Nephron (organoid): ENCODE results near the gene EDRF1.
"Not testable (repeated sequence)": the region's sequence is repeated elsewhere in the genome, so short reads cannot be mapped to it uniquely, and the experiment has no call there.

Experiments
- H3K27ac Mint-ChIP-seq, 3 experiments: 2 replicates each; pipeline ENCODE4 v1.8.0; 2020; ENCODE audit warnings: mixed read lengths in 3 of 3, mild to moderate bottlenecking in 2 of 3, moderate library complexity in 1 of 3
- H3K27me3 Mint-ChIP-seq: 2 replicates; pipeline ENCODE4 v1.8.0; 2021; ENCODE audit warnings: low read depth, mild to moderate bottlenecking, moderate library complexity, mixed read lengths
- H3K36me3 Mint-ChIP-seq: 2 replicates; pipeline ENCODE4 v1.8.0; 2020; ENCODE audit warnings: low read depth, mixed read lengths
- H3K4me1 Mint-ChIP-seq: 2 replicates; pipeline ENCODE4 v1.8.0; 2020; ENCODE audit warnings: mixed read lengths
- H3K4me3 Mint-ChIP-seq, 3 experiments: 2 replicates each; pipeline ENCODE4 v1.8.0; 2020; ENCODE audit warnings: mild to moderate bottlenecking in 3 of 3, mixed read lengths in 3 of 3, moderate library complexity in 2 of 3
- H3K9me3 Mint-ChIP-seq: 2 replicates; pipeline ENCODE4 v1.8.0; 2020; ENCODE audit warnings: mixed read lengths
- TF ChIP-seq, protein P1 (sequence below), 3 experiments: fragments of 200-600 bp; sonication (generic); IDR thresholded peaks; one replicate each; pipeline ENCODE4 v1.5.0; 2021; ENCODE audit warnings: antibody characterized with exemption in 3 of 3; ENCODE audit not compliant: unreplicated experiment in 3 of 3

EDRF1 gene

DNA sequence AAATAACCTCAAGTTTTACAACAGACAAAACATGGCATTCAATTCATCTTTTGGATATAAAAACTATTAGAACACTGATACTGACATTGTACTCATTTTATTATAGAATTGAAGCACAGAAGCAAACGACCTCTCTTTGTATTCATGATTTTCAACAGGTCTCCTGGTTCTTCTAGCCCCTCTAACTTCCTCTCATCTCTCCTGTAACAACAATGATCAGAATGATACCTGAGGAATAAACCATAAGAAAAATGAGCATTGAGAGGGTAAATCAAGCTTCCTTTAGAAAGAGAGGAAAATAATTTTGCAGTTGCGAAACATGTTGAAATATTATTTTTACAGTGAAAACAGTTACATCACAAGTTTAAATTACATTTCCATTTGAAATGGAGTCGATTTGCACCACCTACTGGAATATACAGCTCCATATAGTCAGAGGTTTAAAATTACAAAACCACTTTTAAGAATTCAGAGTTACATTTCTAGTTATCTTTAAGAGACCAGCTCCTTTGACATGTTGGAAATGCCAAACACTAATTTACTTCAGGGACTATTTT is 19.1 kb upstream of the EDRF1 start:
- H3K4me1 Mint-ChIP-seq, result peaks cover 5% of the 10 kb centered on the region

DNA sequence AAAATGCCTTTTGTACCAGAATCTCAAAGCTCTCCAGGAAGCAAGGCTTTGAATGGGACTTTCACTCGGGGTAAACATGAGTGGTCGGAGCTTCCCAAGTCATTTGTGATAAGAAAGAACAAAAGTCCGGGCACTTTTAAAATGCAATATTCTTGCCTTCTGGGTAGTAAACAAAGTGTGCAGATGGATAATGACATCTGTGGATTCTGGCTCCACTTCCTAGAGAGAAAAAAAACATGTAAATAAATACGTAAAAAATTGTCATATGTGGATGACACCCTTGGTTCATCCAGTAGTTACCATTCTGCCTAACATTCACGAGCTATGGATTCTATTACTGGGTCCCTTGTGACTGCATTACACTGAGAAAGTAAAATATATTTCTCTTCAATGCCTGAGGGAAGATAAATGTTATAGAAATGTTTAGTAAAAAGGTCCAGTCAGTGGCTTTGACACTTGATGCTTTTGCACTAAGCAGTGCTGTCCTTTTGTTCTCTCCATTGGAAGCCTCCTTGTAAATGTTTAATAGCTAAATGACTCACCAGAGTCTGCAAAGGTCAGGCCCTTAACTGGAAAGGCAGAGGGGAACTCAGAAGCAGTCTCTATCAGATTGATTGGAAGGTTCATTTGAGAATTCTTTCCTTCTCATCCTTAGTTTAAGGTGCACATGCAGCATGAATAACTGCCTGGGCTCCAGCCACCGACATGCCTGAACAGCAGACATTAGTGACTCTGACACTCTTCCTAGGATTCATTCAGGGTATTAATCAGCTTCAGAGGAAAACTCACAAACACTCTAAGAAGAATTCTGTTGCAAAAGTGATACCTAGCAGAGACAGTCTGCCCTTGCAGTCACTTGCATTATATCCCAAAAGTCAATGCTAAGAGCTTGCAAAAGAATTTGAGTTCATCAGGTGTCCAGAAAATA is 11.7 kb upstream of the EDRF1 start:
- Mint-ChIP-seq H3K4me1 (peaks cover 30% of the 10 kb centered on the region), H3K27ac (peak overlapping the region; percentile 15 to 68 (median 58))

More for the DNA sequence above, 19.1 kb upstream of the EDRF1 start:
- H3K27ac Mint-ChIP-seq, result peak overlapping the region in 1 of 3 experiments; percentile 29
- H3K27me3 Mint-ChIP-seq, result no peaks in the 10 kb centered on the region
- H3K9me3 Mint-ChIP-seq, result peaks cover 3% of the 10 kb centered on the region
- H3K4me3 Mint-ChIP-seq, result no peak overlapping the region
- TF ChIP-seq, protein P1, sequence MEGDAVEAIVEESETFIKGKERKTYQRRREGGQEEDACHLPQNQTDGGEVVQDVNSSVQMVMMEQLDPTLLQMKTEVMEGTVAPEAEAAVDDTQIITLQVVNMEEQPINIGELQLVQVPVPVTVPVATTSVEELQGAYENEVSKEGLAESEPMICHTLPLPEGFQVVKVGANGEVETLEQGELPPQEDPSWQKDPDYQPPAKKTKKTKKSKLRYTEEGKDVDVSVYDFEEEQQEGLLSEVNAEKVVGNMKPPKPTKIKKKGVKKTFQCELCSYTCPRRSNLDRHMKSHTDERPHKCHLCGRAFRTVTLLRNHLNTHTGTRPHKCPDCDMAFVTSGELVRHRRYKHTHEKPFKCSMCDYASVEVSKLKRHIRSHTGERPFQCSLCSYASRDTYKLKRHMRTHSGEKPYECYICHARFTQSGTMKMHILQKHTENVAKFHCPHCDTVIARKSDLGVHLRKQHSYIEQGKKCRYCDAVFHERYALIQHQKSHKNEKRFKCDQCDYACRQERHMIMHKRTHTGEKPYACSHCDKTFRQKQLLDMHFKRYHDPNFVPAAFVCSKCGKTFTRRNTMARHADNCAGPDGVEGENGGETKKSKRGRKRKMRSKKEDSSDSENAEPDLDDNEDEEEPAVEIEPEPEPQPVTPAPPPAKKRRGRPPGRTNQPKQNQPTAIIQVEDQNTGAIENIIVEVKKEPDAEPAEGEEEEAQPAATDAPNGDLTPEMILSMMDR (IDR thresholded peaks at IDR 0.05; ENCODE audit: unreplicated experiment in 3 of 3), result peak in 2 of 3 experiments; percentile 24 to 43
- H3K36me3 Mint-ChIP-seq, result no peaks in the 10 kb centered on the region

DNA sequence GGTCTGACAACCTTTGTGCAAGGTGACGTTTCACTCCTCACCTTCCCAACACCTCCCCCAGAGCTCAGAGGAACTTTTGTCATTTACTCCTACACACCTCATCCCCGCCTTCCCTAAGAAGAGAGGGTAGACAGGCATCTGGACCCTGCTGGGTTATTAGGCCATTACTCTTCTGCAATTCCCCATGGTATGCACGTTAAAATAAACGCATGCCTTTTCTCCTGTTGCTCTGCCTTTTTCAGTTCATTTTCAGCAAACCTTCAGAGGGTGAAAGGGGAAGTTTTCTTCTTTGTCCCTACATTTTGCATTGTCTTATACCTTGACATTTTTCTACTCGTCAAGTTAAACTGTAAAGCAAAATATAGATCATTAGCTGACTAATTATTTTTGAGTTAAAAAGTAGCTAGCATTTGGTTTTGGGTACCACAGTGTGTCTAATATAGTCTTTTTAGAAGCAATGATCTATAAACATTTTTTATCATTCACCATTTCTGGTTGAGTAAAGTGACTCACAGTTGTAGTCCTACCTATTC is 10.5 kb upstream of the EDRF1 start:
- Mint-ChIP-seq H3K27ac (peak overlapping the region in 2 of 3 experiments; percentile 25 to 78), H3K36me3 (peaks cover 5% of the 10 kb centered on the region), H3K4me3 (no peak overlapping the region), H3K9me3 (peaks cover 7% of the 10 kb centered on the region), H3K4me1 (peaks cover 30% of the 10 kb centered on the region), H3K27me3 (peaks cover 6% of the 10 kb centered on the region)
- TF ChIP-seq, protein P1 (IDR thresholded peaks at IDR 0.05; ENCODE audit: unreplicated experiment in 3 of 3), result no peak

More for the DNA sequence above, 11.7 kb upstream of the EDRF1 start:
- no peaks in the 10 kb centered on the region for H3K36me3 Mint-ChIP-seq
- H3K9me3 Mint-ChIP-seq, result peaks cover under 1% of the 10 kb centered on the region
- H3K4me3 Mint-ChIP-seq, result no peak overlapping the region
- TF ChIP-seq, protein P1 (IDR thresholded peaks at IDR 0.05; ENCODE audit: unreplicated experiment in 3 of 3), result no peak
- no peaks in the 10 kb centered on the region for H3K27me3 Mint-ChIP-seq

DNA sequence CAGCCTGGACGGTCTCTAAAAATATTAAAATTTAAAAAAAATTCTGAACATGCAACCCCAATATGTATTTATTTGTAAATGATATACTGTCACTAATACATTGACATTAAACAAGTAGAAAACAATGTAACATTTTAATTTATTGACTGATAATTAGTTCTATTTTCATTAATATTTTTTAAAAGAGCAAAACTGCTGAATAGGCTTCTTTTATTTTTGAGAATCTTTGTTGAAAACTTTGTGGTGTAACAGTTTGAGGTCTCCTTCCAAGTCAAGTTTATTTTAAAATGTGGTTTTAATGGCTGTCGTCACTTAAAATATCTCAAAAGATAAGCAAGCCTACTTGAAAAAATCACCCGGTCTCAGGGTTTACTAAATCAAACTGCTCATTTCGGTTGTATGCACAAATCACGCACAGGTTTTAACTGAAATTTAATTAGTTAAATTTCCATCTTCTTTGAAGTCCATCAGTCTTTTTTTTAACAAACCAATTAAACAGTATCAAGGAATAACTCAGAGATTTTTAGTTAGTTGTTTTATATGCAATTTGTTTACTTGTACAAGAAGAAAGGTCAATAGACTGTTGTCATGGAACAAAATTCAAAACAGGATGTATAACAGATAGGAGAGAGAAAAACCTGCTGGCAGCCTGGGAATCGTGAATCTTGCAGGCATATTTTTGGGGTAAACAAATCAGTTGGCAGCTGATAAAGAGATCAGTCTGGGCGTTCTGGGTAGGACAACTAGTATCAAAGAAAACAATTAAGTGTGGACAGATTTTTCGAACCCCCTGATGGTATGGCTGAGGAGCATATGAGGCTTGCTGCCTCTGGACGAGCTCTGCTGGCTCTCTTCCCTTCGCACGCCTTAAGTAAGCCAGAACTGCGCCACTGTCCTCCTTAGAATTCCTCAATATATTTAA is 9.7 kb upstream of the EDRF1 start:
- peak overlapping the region in 1 of 3 experiments; percentile 19 for H3K4me3 Mint-ChIP-seq
- TF ChIP-seq, protein P1 (IDR thresholded peaks at IDR 0.05; ENCODE audit: unreplicated experiment in 3 of 3), result no peak
- H3K4me1 Mint-ChIP-seq, result peaks cover 30% of the 10 kb centered on the region
- peaks cover 9% of the 10 kb centered on the region for H3K9me3 Mint-ChIP-seq
- H3K27me3 Mint-ChIP-seq, result peaks cover 6% of the 10 kb centered on the region
- peak overlapping the region; percentile 10 to 76 (median 46) for H3K27ac Mint-ChIP-seq
- H3K36me3 Mint-ChIP-seq, result peaks cover 5% of the 10 kb centered on the region

DNA sequence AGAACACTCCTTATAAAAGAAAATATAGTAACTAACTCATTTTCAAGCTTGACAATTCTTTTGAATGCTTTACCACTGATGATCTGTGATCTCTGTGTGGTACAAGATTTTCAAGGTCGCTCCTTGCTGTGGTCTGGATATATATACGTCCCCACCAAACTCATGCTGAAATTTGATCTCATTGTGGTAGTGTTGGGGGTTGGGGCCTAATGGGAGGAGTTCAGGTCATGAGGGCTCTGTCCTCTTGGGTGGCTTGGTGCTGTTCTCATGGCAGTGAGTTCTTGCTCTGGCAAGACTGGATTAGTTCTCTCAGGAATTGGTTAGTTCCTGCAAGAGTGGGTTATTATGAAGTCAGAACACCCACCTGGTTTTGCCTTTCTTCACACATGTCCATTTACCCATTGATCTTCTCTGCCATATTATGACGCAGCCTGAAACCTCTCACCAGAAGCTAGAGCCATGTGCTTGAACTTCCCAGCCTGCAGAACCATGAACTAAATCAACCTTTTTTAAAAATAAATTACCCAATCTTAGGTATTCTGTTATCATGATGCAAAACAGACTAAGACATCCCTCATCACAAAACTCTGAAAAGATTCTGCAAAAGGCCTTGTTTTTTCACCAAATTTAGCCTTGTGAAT is 8.3 kb upstream of the EDRF1 start:
- Mint-ChIP-seq H3K27ac (no peak overlapping the region), H3K4me1 (peaks cover 30% of the 10 kb centered on the region), H3K9me3 (peaks cover 9% of the 10 kb centered on the region), H3K27me3 (peaks cover 6% of the 10 kb centered on the region), H3K36me3 (peaks cover 5% of the 10 kb centered on the region), H3K4me3 (no peak overlapping the region)
- TF ChIP-seq, protein P1 (IDR thresholded peaks at IDR 0.05; ENCODE audit: unreplicated experiment in 3 of 3), result no peak

DNA sequence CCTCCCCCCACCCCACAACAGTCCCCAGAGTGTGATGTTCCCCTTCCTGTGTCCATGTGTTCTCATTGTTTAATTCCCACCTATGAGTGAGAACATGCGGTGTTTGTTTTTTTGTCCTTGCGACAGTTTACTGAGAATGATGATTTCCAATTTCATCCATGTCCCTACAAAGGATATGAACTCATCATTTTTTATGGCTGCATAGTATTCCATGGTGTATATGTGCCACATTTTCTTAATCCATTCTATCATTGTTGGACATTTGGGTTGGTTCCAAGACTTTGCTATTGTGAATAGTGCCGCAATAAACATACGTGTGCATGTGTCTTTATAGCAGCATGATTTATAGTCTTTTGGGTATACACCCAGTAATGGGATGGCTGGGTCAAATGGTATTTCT is 4.8 kb upstream of the EDRF1 start:
- Mint-ChIP-seq H3K36me3 (peaks cover 12% of the 10 kb centered on the region), H3K4me1 (peaks cover 12% of the 10 kb centered on the region), H3K9me3 (peaks cover 20% of the 10 kb centered on the region)
- H3K27ac Mint-ChIP-seq, H3K27me3 Mint-ChIP-seq, H3K4me3 Mint-ChIP-seq: not testable (repeated sequence)
